ENCODE results near the gene ASCC3.

The ASCC3 gene

DNA sequence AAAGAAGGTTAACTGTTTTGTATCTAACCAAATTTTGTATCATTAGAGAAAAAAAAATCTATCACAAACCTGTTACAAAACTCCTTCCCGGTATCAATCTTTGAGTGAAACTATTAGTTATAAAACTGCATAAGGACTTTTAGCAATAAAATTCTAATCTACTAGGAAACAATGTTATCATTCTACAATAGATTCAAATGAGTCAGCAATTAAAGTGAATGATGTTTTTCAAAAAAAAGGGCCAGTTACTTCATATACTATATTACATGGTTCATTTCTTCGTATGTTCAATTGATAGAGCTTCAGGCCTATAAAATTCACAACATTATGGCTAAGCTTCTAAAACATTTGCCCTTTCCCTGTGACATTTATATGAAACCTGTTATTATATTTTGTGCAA, 15.6 kb downstream of the ASCC3 start:
- no peak overlapping the region for H3K4me3 ChIP-seq (ENCODE audit: low read depth in 1 of 2, low read length in 2 of 2)
- no peak for TF ChIP-seq EZH2 (IDR thresholded peaks at IDR 0.05; ENCODE audit: borderline replicate concordance, low read depth, low read length, severe bottlenecking)
- TF ChIP-seq, protein P1, sequence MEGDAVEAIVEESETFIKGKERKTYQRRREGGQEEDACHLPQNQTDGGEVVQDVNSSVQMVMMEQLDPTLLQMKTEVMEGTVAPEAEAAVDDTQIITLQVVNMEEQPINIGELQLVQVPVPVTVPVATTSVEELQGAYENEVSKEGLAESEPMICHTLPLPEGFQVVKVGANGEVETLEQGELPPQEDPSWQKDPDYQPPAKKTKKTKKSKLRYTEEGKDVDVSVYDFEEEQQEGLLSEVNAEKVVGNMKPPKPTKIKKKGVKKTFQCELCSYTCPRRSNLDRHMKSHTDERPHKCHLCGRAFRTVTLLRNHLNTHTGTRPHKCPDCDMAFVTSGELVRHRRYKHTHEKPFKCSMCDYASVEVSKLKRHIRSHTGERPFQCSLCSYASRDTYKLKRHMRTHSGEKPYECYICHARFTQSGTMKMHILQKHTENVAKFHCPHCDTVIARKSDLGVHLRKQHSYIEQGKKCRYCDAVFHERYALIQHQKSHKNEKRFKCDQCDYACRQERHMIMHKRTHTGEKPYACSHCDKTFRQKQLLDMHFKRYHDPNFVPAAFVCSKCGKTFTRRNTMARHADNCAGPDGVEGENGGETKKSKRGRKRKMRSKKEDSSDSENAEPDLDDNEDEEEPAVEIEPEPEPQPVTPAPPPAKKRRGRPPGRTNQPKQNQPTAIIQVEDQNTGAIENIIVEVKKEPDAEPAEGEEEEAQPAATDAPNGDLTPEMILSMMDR (IDR thresholded peaks at IDR 0.05; ENCODE audit: borderline replicate concordance, extremely low read depth, low read length, poor library complexity, severe bottlenecking), result no peak
- H3K9me3 ChIP-seq (ENCODE audit: insufficient read depth, low read length, severe bottlenecking), result no peaks in the 10 kb centered on the region
- H3K4me1 ChIP-seq (ENCODE audit: insufficient read depth, low read length), result no peaks in the 10 kb centered on the region
- peaks cover 34% of the 10 kb centered on the region for H3K79me2 ChIP-seq (ENCODE audit: insufficient read depth, low read length)
- H3K9ac ChIP-seq (ENCODE audit: low read depth, low read length), result no peak overlapping the region
- H3K27me3 ChIP-seq (ENCODE audit: insufficient read depth, low read length, poor library complexity), result no peaks in the 10 kb centered on the region
- H3K36me3 ChIP-seq (ENCODE audit: insufficient read depth, low read length), result peaks cover 83% of the 10 kb centered on the region
- H4K20me1 ChIP-seq (ENCODE audit: insufficient read depth, low read length), result peaks cover 2% of the 10 kb centered on the region; the same call in 1 of the 2 replicates
- DNase-seq, result no peak
- H3K27ac ChIP-seq (ENCODE audit: low read length), result no peak overlapping the region
- H3K4me2 ChIP-seq (ENCODE audit: insufficient read depth, low read length), result no peak overlapping the region
- ATAC-seq (ENCODE audit: insufficient read depth, low read depth), result no peak
- H2AFZ ChIP-seq (ENCODE audit: low read depth, low read length), result no peak overlapping the region

DNA sequence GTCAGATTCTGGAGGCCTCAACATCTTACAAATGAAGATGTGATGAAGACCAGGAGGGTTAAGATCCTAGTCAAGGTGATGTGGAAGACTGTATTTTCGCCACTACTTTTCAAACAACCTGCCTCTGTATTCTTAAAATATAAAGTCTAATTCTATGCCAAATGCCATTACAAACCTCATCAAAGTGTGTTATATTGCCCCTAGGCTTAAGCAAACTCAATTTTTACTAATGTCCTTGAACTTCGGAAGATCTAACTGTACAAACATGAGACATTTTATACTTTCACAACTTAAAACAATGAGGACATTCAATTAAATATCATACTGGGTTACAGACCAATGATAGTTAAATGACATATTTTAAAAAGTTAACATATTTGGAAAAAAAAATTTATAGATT, 19.1 kb downstream of the ASCC3 start:
- Histone ChIP-seq H3K9me3 (ENCODE audit: insufficient read depth, low read length, severe bottlenecking) (no peaks in the 10 kb centered on the region), H2AFZ (ENCODE audit: low read depth, low read length) (no peak overlapping the region), H3K27me3 (ENCODE audit: insufficient read depth, low read length, poor library complexity) (no peaks in the 10 kb centered on the region), H3K36me3 (ENCODE audit: insufficient read depth, low read length) (peaks cover 93% of the 10 kb centered on the region), H4K20me1 (ENCODE audit: insufficient read depth, low read length) (no peaks in the 10 kb centered on the region), H3K4me3 (ENCODE audit: low read depth in 1 of 2, low read length in 2 of 2) (no peak overlapping the region), H3K27ac (ENCODE audit: low read length) (no peak overlapping the region), H3K79me2 (ENCODE audit: insufficient read depth, low read length) (peaks cover 5% of the 10 kb centered on the region; the same call in 1 of the 2 replicates), H3K4me1 (ENCODE audit: insufficient read depth, low read length) (no peaks in the 10 kb centered on the region), H3K4me2 (ENCODE audit: insufficient read depth, low read length) (no peak overlapping the region), H3K9ac (ENCODE audit: low read depth, low read length) (no peak overlapping the region)
- ATAC-seq (ENCODE audit: insufficient read depth, low read depth), result no peak
- TF ChIP-seq, protein P1 (IDR thresholded peaks at IDR 0.05; ENCODE audit: borderline replicate concordance, extremely low read depth, low read length, poor library complexity, severe bottlenecking), result no peak
- no peak for TF ChIP-seq EZH2 (IDR thresholded peaks at IDR 0.05; ENCODE audit: borderline replicate concordance, low read depth, low read length, severe bottlenecking)
- DNase-seq, result no peak

DNA sequence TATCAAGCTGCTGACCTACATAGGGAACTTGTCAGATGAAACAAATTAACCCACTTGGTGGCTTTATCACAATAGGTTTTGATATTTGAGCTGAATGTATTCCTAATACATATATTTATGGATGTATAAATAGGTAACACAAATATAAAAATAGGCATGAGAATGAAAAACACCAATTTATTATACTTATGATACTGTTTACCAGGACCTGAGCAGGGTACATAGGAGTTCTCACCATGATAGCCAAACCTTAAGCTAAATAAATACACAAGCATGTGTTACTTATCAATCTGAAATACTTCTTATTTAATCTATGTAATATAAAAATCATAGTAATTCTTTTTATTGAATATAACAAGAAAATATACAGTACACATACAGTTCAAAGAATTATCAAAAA, 25.0 kb downstream of the ASCC3 start:
- DNase-seq (no peak), ATAC-seq (ENCODE audit: insufficient read depth, low read depth) (no peak)
- peaks cover 3% of the 10 kb centered on the region; the same call in 1 of the 2 replicates for H3K79me2 ChIP-seq (ENCODE audit: insufficient read depth, low read length)
- H3K27me3 ChIP-seq (ENCODE audit: insufficient read depth, low read length, poor library complexity), result no peaks in the 10 kb centered on the region
- H3K9ac ChIP-seq (ENCODE audit: low read depth, low read length), result no peak overlapping the region
- TF ChIP-seq, protein P1 (IDR thresholded peaks at IDR 0.05; ENCODE audit: borderline replicate concordance, extremely low read depth, low read length, poor library complexity, severe bottlenecking), result no peak
- TF ChIP-seq EZH2 (IDR thresholded peaks at IDR 0.05; ENCODE audit: borderline replicate concordance, low read depth, low read length, severe bottlenecking), result no peak
- H3K9me3 ChIP-seq (ENCODE audit: insufficient read depth, low read length, severe bottlenecking), result no peaks in the 10 kb centered on the region
- H2AFZ ChIP-seq (ENCODE audit: low read depth, low read length), result no peak overlapping the region
- no peaks in the 10 kb centered on the region for H4K20me1 ChIP-seq (ENCODE audit: insufficient read depth, low read length)
- H3K4me1 ChIP-seq (ENCODE audit: insufficient read depth, low read length), result no peaks in the 10 kb centered on the region
- H3K4me2 ChIP-seq (ENCODE audit: insufficient read depth, low read length), result no peak overlapping the region
- no peak overlapping the region for H3K4me3 ChIP-seq (ENCODE audit: low read depth in 1 of 2, low read length in 2 of 2)
- H3K36me3 ChIP-seq (ENCODE audit: insufficient read depth, low read length), result peaks cover 57% of the 10 kb centered on the region; the same call in 1 of the 2 replicates
- no peak overlapping the region for H3K27ac ChIP-seq (ENCODE audit: low read length)

DNA sequence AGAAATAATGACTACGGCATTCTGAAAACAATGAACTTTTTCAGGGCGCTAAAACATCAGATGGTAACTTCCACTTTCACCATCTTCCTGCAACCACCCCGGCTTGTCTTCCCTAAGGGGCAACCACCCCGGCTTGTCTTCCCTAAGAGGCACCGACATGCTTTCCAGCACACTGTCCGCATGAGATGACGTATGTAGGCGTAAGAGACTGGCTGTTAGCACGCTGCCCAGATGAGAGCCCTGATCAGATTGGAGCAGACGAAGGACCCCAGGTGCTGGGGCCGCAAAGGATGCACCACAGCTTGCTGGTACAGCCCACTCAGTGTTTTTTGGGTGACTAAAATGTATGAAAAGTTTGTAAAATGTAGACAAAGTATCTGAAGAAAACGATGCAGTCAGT, 29.3 kb downstream of the ASCC3 start:
- ATAC-seq (ENCODE audit: insufficient read depth, low read depth), result no peak

More for the DNA sequence above, 29.3 kb downstream of the ASCC3 start:
- Histone ChIP-seq H3K36me3 (ENCODE audit: insufficient read depth, low read length) (peaks cover 42% of the 10 kb centered on the region), H3K9me3 (ENCODE audit: insufficient read depth, low read length, severe bottlenecking) (no peaks in the 10 kb centered on the region), H2AFZ (ENCODE audit: low read depth, low read length) (no peak overlapping the region), H3K4me3 (ENCODE audit: low read depth in 1 of 2, low read length in 2 of 2) (no peak overlapping the region), H4K20me1 (ENCODE audit: insufficient read depth, low read length) (no peaks in the 10 kb centered on the region), H3K9ac (ENCODE audit: low read depth, low read length) (no peak overlapping the region), H3K27ac (ENCODE audit: low read length) (no peak overlapping the region), H3K27me3 (ENCODE audit: insufficient read depth, low read length, poor library complexity) (no peaks in the 10 kb centered on the region), H3K4me1 (ENCODE audit: insufficient read depth, low read length) (no peaks in the 10 kb centered on the region), H3K79me2 (ENCODE audit: insufficient read depth, low read length) (peaks cover 9% of the 10 kb centered on the region; the same call in 1 of the 2 replicates), H3K4me2 (ENCODE audit: insufficient read depth, low read length) (no peak overlapping the region)
- no peak for DNase-seq
- TF ChIP-seq, protein P1 (IDR thresholded peaks at IDR 0.05; ENCODE audit: borderline replicate concordance, extremely low read depth, low read length, poor library complexity, severe bottlenecking), result no peak
- no peak for TF ChIP-seq EZH2 (IDR thresholded peaks at IDR 0.05; ENCODE audit: borderline replicate concordance, low read depth, low read length, severe bottlenecking)
